NCI-H2107 (cell line): ENCODE data around the gene CD320.

Experiments
- DNase-seq: peaks from one replicate; lab custom pipeline; 2025; lab: John Stamatoyannopoulos, UW

The CD320 gene

DNA sequence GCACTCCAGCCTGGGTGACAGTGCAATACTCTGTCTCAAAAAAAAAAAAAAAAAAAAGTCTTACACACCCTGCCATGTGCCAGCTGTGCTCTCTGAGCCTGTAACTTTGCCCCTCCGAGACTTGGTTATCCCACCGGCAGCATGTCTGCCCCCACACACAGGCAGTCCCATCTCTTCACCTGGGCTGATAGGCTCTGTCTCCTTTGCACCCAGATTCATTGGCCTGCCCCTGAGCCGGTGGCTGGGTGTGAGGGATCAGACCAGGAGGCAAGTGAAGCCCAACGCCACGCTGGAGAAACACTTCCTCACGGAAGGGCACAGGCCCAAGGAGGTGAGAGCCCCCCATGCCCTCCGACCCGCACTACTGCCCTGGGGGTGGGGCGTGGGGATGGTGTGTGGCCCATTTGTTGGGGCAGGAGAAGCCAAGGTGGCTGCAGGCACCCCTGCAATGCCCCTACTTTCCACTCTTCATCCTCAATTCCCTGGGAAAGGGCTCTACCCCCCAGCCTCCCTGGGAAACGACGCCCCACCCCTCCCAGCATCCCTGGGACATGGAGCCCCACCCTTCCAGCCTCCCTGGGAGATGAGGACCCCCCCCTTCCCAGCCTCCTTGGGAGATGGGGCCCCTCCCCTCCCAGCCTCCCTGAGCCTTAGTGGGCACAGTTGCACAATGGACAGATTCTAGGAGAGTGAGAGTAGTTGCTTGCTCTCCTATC is 53.7 kb downstream of the CD320 start:
- DNase-seq, result no peak

- no peak for DNase-seq
These were observed 54.5 kb downstream of the CD320 start for GRCh38 chr19:8253678-8254077.

GRCh38 chr19:8252922-8253589 is 55.1 kb downstream of the CD320 start:
- DNase-seq, result peak; percentile 72
